Osteocyte (in vitro differentiated cells): Measurements from ENCODE around the gene APOC1. TPM values are rescaled to one million over a fixed set of nuclear protein-coding genes. Genes with fewer than 3 reads are reported as not detected.
A peak's percentile ranks its signal among the peaks of the same experiment; 100 is the strongest.

ENCODE experiments used
- DNase-seq: peaks from one replicate; pipeline ENCODE4 v3.0.0; 2021; ENCODE audit warnings: mixed read lengths; ENCODE audit not compliant: unreplicated experiment; ENCODE audit errors: extremely low spot score
- H3K27ac Mint-ChIP-seq: one replicate; pipeline ENCODE4 v1.8.0; 2021; ENCODE audit warnings: mild to moderate bottlenecking, mixed read lengths; ENCODE audit not compliant: unreplicated experiment
- H3K27me3 Mint-ChIP-seq: one replicate; pipeline ENCODE4 v1.8.0; 2021; ENCODE audit warnings: mixed read lengths; ENCODE audit not compliant: unreplicated experiment
- H3K36me3 Mint-ChIP-seq: one replicate; pipeline ENCODE4 v1.8.0; 2021; ENCODE audit warnings: mixed read lengths; ENCODE audit not compliant: unreplicated experiment
- H3K4me1 Mint-ChIP-seq: one replicate; pipeline ENCODE4 v1.8.0; 2021; ENCODE audit warnings: mixed read lengths; ENCODE audit not compliant: unreplicated experiment
- H3K4me3 Mint-ChIP-seq: one replicate; pipeline ENCODE4 v1.8.0; 2021; ENCODE audit warnings: mild to moderate bottlenecking, moderate library complexity, mixed read lengths; ENCODE audit not compliant: unreplicated experiment
- H3K9me3 Mint-ChIP-seq: one replicate; pipeline ENCODE4 v1.8.0; 2021; ENCODE audit warnings: mixed read lengths; ENCODE audit not compliant: unreplicated experiment
- CTCF ChIP-seq: fragments of 200-600 bp; sonication (generic); IDR thresholded peaks from 2 replicates; pipeline ENCODE4 v1.5.0; 2021; ENCODE audit warnings: antibody characterized with exemption, mild to moderate bottlenecking, moderate library complexity
- total RNA-seq: library from RNA; stranded (reverse); gene quantifications from 2 replicates; pipeline ENCODE4 v1.2.1, GENCODE V29; 2021

The APOC1 gene
- total RNA-seq, 1 donor from 2014 or later = 3.3 TPM

- H3K27ac Mint-ChIP-seq = peak within 1 kb of the TSS; percentile 99
These were observed 40.5 kb downstream of the APOC1 start, which contains the start of gene CLPTM1 for GRCh38 chr19:44954649-44955504. TSS of gene CLPTM1 (plus strand) at chr19:44955380. CDS start at chr19:44955396, 16 bp downstream.

GRCh38 chr19:44955505-44956439 is 41.4 kb downstream of the APOC1 start:
- H3K9me3 Mint-ChIP-seq = no peaks in the 10 kb centered on the region
- no peaks in the 10 kb centered on the region for H3K36me3 Mint-ChIP-seq
- DNase-seq = no peak
- H3K27me3 Mint-ChIP-seq = no peaks in the 10 kb centered on the region
- TF ChIP-seq CTCF = no peak
- peak overlapping the region; percentile 68 for H3K27ac Mint-ChIP-seq
- peak overlapping the region; percentile 96 for H3K4me3 Mint-ChIP-seq
- H3K4me1 Mint-ChIP-seq = peaks cover 39% of the 10 kb centered on the region

More at GRCh38 chr19:44954649-44955504, 40.5 kb downstream of the APOC1 start, which contains the start of gene CLPTM1:
- Mint-ChIP-seq H3K4me3 (peak within 1 kb of the TSS; percentile 96), H3K4me1 (peaks cover 41% of the 10 kb centered on the region), H3K9me3 (no peaks in the 10 kb centered on the region), H3K27me3 (no peaks in the 10 kb centered on the region), H3K36me3 (no peaks in the 10 kb centered on the region)
- peak; percentile 98 for DNase-seq
- no peak for TF ChIP-seq CTCF

- Mint-ChIP-seq H3K36me3 (peaks cover 4% of the 10 kb centered on the region), H3K27ac (no peak overlapping the region), H3K4me3 (no peak overlapping the region), H3K4me1 (peaks cover 35% of the 10 kb centered on the region), H3K9me3 (no peaks in the 10 kb centered on the region), H3K27me3 (no peaks in the 10 kb centered on the region)
- DNase-seq = no peak
- no peak for TF ChIP-seq CTCF
These were observed 43.1 kb downstream of the APOC1 start for GRCh38 chr19:44957526-44957925.

GRCh38 chr19:44958090-44958489 is 43.7 kb downstream of the APOC1 start:
- Mint-ChIP-seq H3K27ac (no peak overlapping the region), H3K9me3 (no peaks in the 10 kb centered on the region), H3K4me3 (no peak overlapping the region), H3K36me3 (peaks cover 4% of the 10 kb centered on the region), H3K4me1 (peaks cover 35% of the 10 kb centered on the region), H3K27me3 (no peaks in the 10 kb centered on the region)
- no peak for DNase-seq
- TF ChIP-seq CTCF = no peak
